ENCODE results near the gene BDH1.
"Not testable (repeated sequence)": the region's sequence is repeated elsewhere in the genome, so short reads cannot be mapped to it uniquely, and the experiment has no call there.

The BDH1 gene

GRCh38 chr3:197487911-197488391 lies 67.8 kb downstream of the BDH1 start:
- DNase-seq (ENCODE audit: low read depth in 2 of 2) = no peak

GRCh38 chr3:197486861-197487260 lies 68.9 kb downstream of the BDH1 start:
- no peak for DNase-seq (ENCODE audit: low read depth in 2 of 2)

GRCh38 chr3:197485143-197485542 lies 70.6 kb downstream of the BDH1 start:
- no peak for DNase-seq (ENCODE audit: low read depth in 2 of 2)

- no peak for DNase-seq (ENCODE audit: low read depth in 2 of 2)
Observed at GRCh38 chr3:197484204-197484901, 71.4 kb downstream of the BDH1 start.

- DNase-seq (ENCODE audit: low read depth in 2 of 2) = no peak
Observed at GRCh38 chr3:197482001-197482400, 73.8 kb downstream of the BDH1 start.

GRCh38 chr3:197480320-197480719 lies 75.4 kb downstream of the BDH1 start:
- no peak for DNase-seq (ENCODE audit: low read depth in 2 of 2)

GRCh38 chr3:197478746-197479668 lies 76.8 kb downstream of the BDH1 start:
- no peak for DNase-seq (ENCODE audit: low read depth in 2 of 2)

GRCh38 chr3:197477816-197478215 lies 78.0 kb downstream of the BDH1 start:
- DNase-seq (ENCODE audit: low read depth in 2 of 2) = not testable (repeated sequence)

GRCh38 chr3:197475997-197476525 lies 79.7 kb downstream of the BDH1 start:
- no peak for DNase-seq (ENCODE audit: low read depth in 2 of 2)

GRCh38 chr3:197475514-197475913 lies 80.3 kb downstream of the BDH1 start:
- DNase-seq (ENCODE audit: low read depth in 2 of 2) = no peak

- DNase-seq (ENCODE audit: low read depth in 2 of 2) = no peak
Observed at GRCh38 chr3:197472151-197472550, 83.6 kb downstream of the BDH1 start.

GRCh38 chr3:197471221-197472010 lies 84.4 kb downstream of the BDH1 start:
- no peak for DNase-seq (ENCODE audit: low read depth in 2 of 2)

- no peak for DNase-seq (ENCODE audit: low read depth in 2 of 2)
Observed at GRCh38 chr3:197468866-197469382, 86.8 kb downstream of the BDH1 start.

- DNase-seq (ENCODE audit: low read depth in 2 of 2) = no peak
Observed at GRCh38 chr3:197468167-197468566, 87.6 kb downstream of the BDH1 start.

- no peak for DNase-seq (ENCODE audit: low read depth in 2 of 2)
Observed at GRCh38 chr3:197466586-197467399, 89.0 kb downstream of the BDH1 start.

- no peak for DNase-seq (ENCODE audit: low read depth in 2 of 2)
Observed at GRCh38 chr3:197465996-197466549, 89.7 kb downstream of the BDH1 start.

- no peak for DNase-seq (ENCODE audit: low read depth in 2 of 2)
Observed at GRCh38 chr3:197465197-197465995, 90.4 kb downstream of the BDH1 start.

- DNase-seq (ENCODE audit: low read depth in 2 of 2) = no peak
Observed at GRCh38 chr3:197464794-197465193, 91.0 kb downstream of the BDH1 start.

GRCh38 chr3:197463279-197463678 lies 92.5 kb downstream of the BDH1 start:
- DNase-seq (ENCODE audit: low read depth in 2 of 2) = no peak

Measured in stimulated activated CD4-positive, alpha-beta T cell treated with anti-CD3 and anti-CD28 coated beads, Interleukin-15, amount 100 ng/mL, for 48 hours (primary cell).